SK-MEL-5 (cell line): ENCODE measurements around the gene SORT1. TPM values are rescaled to one million over a fixed set of nuclear protein-coding genes. Genes with fewer than 3 reads are reported as not detected.

ENCODE experiments used
- DNase-seq: peaks from one replicate; pipeline ENCODE4 v3.0.0-alpha.2; 2016; ENCODE audit warnings: low read depth, low spot score
- in situ Hi-C: cut with HindIII; loops from 2 replicates; pipeline ENCODE4 v1.10.0; 2016; ENCODE audit warnings: low sequenced_read_pairs, high pct_unique_total_duplicates, low pct_unique_long_range_greater_than_20kb
- total RNA-seq: library from RNA; depleted of rRNA; stranded (reverse); fragments of >200 nt; shearing (Covaris generic); gene quantifications from 2 replicates; pipeline ENCODE4 v1.2.3, GENCODE V29; 2014

The SORT1 gene
- total RNA-seq, 1 experiment from 2014 or later, result 23.7 TPM

- DNase-seq, result no peak
- in situ Hi-C loops, result no loop called here
Observed at GRCh38 chr1:109273570-109274288, 124.0 kb downstream of the SORT1 start.

GRCh38 chr1:109272831-109273547, 124.7 kb downstream of the SORT1 start:
- in situ Hi-C loops, result no loop called here
- no peak for DNase-seq

GRCh38 chr1:109272021-109272799, 125.5 kb downstream of the SORT1 start:
- DNase-seq, result no peak
- in situ Hi-C loops, result no loop called here

GRCh38 chr1:109271458-109271857, 126.3 kb downstream of the SORT1 start:
- no peak for DNase-seq
- in situ Hi-C loops, result no loop called here

- in situ Hi-C loops, result no loop called here
- DNase-seq, result no peak
Observed at GRCh38 chr1:109270623-109271317, 126.9 kb downstream of the SORT1 start.

- in situ Hi-C loops, result no loop called here
- no peak for DNase-seq
Observed at GRCh38 chr1:109269981-109270622, 127.6 kb downstream of the SORT1 start.

- no peak for DNase-seq
- in situ Hi-C loops, result no loop called here
Observed at GRCh38 chr1:109269212-109269980, 128.3 kb downstream of the SORT1 start.

- in situ Hi-C loops, result no loop called here
- no peak for DNase-seq
Observed at GRCh38 chr1:109268431-109269211, 129.1 kb downstream of the SORT1 start.

- in situ Hi-C loops, result no loop called here
Observed at GRCh38 chr1:109267743-109268300, 129.9 kb downstream of the SORT1 start.

GRCh38 chr1:109266965-109267364, 130.8 kb downstream of the SORT1 start:
- DNase-seq, result no peak
- in situ Hi-C loops, result no loop called here

More at GRCh38 chr1:109267743-109268300, 129.9 kb downstream of the SORT1 start:
- DNase-seq, result no peak

GRCh38 chr1:109265741-109266330, 131.9 kb downstream of the SORT1 start:
- DNase-seq, result no peak
- in situ Hi-C loops, result no loop called here

- in situ Hi-C loops, result no loop called here
Observed at GRCh38 chr1:109265016-109265415, 132.7 kb downstream of the SORT1 start.

GRCh38 chr1:109264379-109264755, 133.4 kb downstream of the SORT1 start:
- in situ Hi-C loops, result no loop called here

More at GRCh38 chr1:109265016-109265415, 132.7 kb downstream of the SORT1 start:
- no peak for DNase-seq

GRCh38 chr1:109263597-109264378, 133.9 kb downstream of the SORT1 start:
- peak; percentile 90 for DNase-seq
- in situ Hi-C loops, result no loop called here

More at GRCh38 chr1:109264379-109264755, 133.4 kb downstream of the SORT1 start:
- DNase-seq, result no peak

- in situ Hi-C loops, result no loop called here
- DNase-seq, result no peak
Observed at GRCh38 chr1:109263234-109263596, 134.5 kb downstream of the SORT1 start.
